Osteoblast (primary cell): ENCODE results near the gene RGCC. TPM values are rescaled to one million over a fixed set of nuclear protein-coding genes. Genes with fewer than 3 reads are reported as not detected.
"Not testable (repeated sequence)": the region's sequence is repeated elsewhere in the genome, so short reads cannot be mapped to it uniquely, and the experiment has no call there.

Source experiments
- DNase-seq: peaks from one replicate; pipeline ENCODE4 v3.0.0; 2011; ENCODE audit warnings: low spot score, mixed read lengths; ENCODE audit not compliant: insufficient read length; ENCODE audit errors: missing footprints
- H2AFZ ChIP-seq: 2 replicates; pipeline ENCODE4 v1.6.0; 2011; ENCODE audit warnings: mild to moderate bottlenecking, low read length
- H3K27ac ChIP-seq: 2 replicates; pipeline ENCODE4 v1.5.1; 2011; ENCODE audit warnings: mild to moderate bottlenecking, low read depth, low read length, moderate library complexity
- H3K27me3 ChIP-seq: 2 replicates; pipeline ENCODE4 v1.6.0; 2012; ENCODE audit warnings: mild to moderate bottlenecking, control low read depth, inconsistent platforms, low read length, moderate library complexity; ENCODE audit not compliant: insufficient read depth
- H3K36me3 ChIP-seq: 2 replicates; pipeline ENCODE4 v1.5.1; 2011; ENCODE audit warnings: mild to moderate bottlenecking, low read length, control low read depth, moderate library complexity; ENCODE audit not compliant: insufficient read depth
- H3K4me1 ChIP-seq: 2 replicates; pipeline ENCODE4 v1.5.1; 2011; ENCODE audit warnings: mild to moderate bottlenecking, low read length, control low read depth, moderate library complexity; ENCODE audit not compliant: insufficient read depth
- H3K4me2 ChIP-seq: 2 replicates; pipeline ENCODE4 v1.6.0; 2011; ENCODE audit warnings: mild to moderate bottlenecking, low read length; ENCODE audit not compliant: insufficient read depth
- H3K4me3 ChIP-seq: fragments of 200-600 bp; sonication (generic); 3 replicates; pipeline ENCODE4 v1.5.1; 2012; ENCODE audit warnings: mild to moderate bottlenecking, low read length, inconsistent platforms; ENCODE audit not compliant: insufficient read depth
- H3K79me2 ChIP-seq: 2 replicates; pipeline ENCODE4 v1.6.0; 2012; ENCODE audit warnings: mild to moderate bottlenecking, low read length, control low read depth, inconsistent platforms; ENCODE audit not compliant: insufficient read depth
- H3K9me3 ChIP-seq: 2 replicates; pipeline ENCODE4 v1.5.1; 2011; ENCODE audit warnings: low read depth, low read length, control low read depth
- H4K20me1 ChIP-seq: 2 replicates; pipeline ENCODE4 v1.6.0; 2012; ENCODE audit warnings: mild to moderate bottlenecking, low read length, control low read depth; ENCODE audit not compliant: insufficient read depth
- CTCF ChIP-seq: IDR thresholded peaks from 2 replicates; pipeline ENCODE4 v1.5.1; 2011; ENCODE audit warnings: mild to moderate bottlenecking, low read depth, low read length, moderate library complexity; ENCODE audit errors: extremely low read depth
- total RNA-seq: library from RNA; depleted of rRNA; stranded (reverse); fragments of >200 nt; gene quantifications from 2 replicates; pipeline ENCODE4 v1.2.3, GENCODE V29; 2012

RGCC gene
- total RNA-seq, 1 donor: 2.2 TPM

DNA sequence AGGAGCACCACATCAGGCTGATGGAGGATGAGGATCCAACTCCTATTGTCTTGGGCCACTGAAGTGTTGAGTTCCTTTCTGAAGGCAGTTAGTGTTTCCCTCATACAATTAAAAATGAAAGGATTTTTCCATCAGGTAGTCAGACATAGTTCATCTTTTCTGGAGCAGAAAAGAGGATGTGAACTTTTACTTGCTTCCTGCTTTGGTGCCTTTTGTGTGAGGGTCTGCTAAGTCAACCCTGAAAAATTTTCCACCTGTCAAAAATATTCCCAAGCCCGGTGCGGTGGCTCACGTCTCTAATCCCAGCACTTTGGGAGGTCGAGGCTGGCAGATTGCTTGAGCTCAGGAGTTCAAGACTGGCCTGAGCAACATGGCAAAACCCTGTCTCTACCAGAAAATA, 43.9 kb downstream of the RGCC start:
- Histone ChIP-seq H3K27ac (no peak overlapping the region), H3K27me3 (peaks cover 5% of the 10 kb centered on the region), H3K9me3 (no peaks in the 10 kb centered on the region), H3K36me3 (no peaks in the 10 kb centered on the region), H3K4me1 (peaks cover 9% of the 10 kb centered on the region), H3K4me3 (no peak overlapping the region), H3K4me2 (no peak overlapping the region), H2AFZ (no peak overlapping the region), H4K20me1 (no peaks in the 10 kb centered on the region), H3K79me2 (no peaks in the 10 kb centered on the region)
- no peak for TF ChIP-seq CTCF
- DNase-seq: no peak

DNA sequence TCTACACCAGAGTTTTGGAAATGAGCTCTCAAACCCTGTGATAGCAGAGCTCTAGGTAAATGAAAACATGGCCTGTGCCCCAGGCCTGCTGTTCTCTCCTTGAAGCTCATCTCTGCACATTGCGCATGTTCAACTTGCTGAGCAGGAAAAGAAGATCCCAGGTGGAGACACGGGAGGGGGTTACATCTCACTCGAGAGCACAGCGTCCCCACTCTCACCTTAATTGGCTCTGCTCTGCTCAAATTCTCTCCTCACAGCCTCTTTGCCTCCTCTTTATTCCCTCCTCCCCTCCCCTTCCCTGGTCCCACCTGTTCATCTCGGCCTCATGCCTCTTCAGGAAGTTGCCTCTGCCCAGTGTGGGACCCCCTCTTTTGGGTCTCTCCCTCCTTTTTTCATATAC, 44.7 kb downstream of the RGCC start:
- Histone ChIP-seq H3K4me1 (peaks cover 9% of the 10 kb centered on the region), H3K27ac (no peak overlapping the region), H3K79me2 (no peaks in the 10 kb centered on the region), H3K4me2 (no peak overlapping the region), H3K9me3 (no peaks in the 10 kb centered on the region), H3K27me3 (peaks cover 5% of the 10 kb centered on the region), H3K4me3 (no peak overlapping the region), H3K36me3 (no peaks in the 10 kb centered on the region), H4K20me1 (no peaks in the 10 kb centered on the region), H2AFZ (no peak overlapping the region)
- no peak for DNase-seq
- TF ChIP-seq CTCF: no peak

DNA sequence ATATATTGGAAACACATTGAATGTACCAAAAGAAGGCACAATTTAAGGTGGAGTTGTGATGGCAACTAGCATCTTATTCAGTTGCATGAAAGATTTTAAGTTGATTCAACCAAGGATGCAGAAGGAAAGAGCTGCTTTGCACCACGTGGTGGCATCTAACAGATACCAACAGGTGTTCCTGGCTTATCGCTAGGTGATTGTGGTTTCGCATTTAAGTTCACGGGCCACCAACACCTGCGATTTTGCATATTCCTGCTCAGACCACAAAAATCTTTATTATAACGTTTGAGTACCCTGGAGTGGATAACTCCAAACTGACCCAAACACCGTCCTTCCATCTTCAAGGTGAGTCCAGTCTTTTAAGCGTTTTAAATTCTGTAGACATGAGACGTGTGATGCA, 45.3 kb downstream of the RGCC start:
- Histone ChIP-seq H3K27ac (no peak overlapping the region), H2AFZ (no peak overlapping the region), H3K9me3 (no peaks in the 10 kb centered on the region), H3K36me3 (no peaks in the 10 kb centered on the region), H3K79me2 (no peaks in the 10 kb centered on the region), H3K27me3 (peaks cover 5% of the 10 kb centered on the region), H3K4me1 (peaks cover 9% of the 10 kb centered on the region), H3K4me2 (no peak overlapping the region), H3K4me3 (no peak overlapping the region), H4K20me1 (no peaks in the 10 kb centered on the region)
- DNase-seq: no peak
- TF ChIP-seq CTCF: no peak

DNA sequence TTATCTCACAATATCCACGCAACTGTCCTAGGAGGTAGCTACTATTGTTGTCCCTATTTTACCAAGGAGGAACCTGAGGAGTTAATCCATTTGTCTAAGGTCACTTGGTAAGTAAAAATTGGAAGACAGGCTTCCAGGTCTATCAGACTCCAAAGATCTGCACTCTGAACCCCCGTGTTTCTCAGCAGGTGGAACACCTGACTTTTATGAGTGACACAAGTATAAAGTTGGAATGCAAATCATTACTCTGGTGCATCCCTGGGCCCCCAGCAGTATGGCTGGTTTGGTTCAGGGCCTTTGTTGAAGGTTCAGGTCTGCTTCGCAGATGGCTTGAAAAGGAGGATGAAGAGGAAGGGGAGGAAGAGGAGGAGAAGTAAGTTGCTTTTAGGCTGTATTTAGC, 46.0 kb downstream of the RGCC start:
- Histone ChIP-seq H2AFZ (no peak overlapping the region), H3K79me2 (no peaks in the 10 kb centered on the region), H3K4me1 (peaks cover 9% of the 10 kb centered on the region), H3K4me3 (no peak overlapping the region), H3K9me3 (no peaks in the 10 kb centered on the region), H3K27me3 (peaks cover 5% of the 10 kb centered on the region), H3K36me3 (no peaks in the 10 kb centered on the region), H3K4me2 (no peak overlapping the region), H3K27ac (no peak overlapping the region), H4K20me1 (no peaks in the 10 kb centered on the region)
- no peak for TF ChIP-seq CTCF
- DNase-seq: no peak

- not testable (repeated sequence) for H2AFZ ChIP-seq, H3K9me3 ChIP-seq, H3K79me2 ChIP-seq, H3K27ac ChIP-seq, H3K4me2 ChIP-seq, H3K4me3 ChIP-seq, H3K4me1 ChIP-seq, DNase-seq, H3K36me3 ChIP-seq, H4K20me1 ChIP-seq
- peaks cover 12% of the 10 kb centered on the region for H3K27me3 ChIP-seq
These were observed 47.3 kb downstream of the RGCC start for GRCh38 chr13:41504657-41505056.
